ENCODE data around the gene BAZ1A. TPM values are rescaled to one million over a fixed set of nuclear protein-coding genes. Genes with fewer than 3 reads are reported as not detected.

Gene BAZ1A
- polyA plus RNA-seq, 1 donor from 2014 or later, result 18.1 TPM

DNA sequence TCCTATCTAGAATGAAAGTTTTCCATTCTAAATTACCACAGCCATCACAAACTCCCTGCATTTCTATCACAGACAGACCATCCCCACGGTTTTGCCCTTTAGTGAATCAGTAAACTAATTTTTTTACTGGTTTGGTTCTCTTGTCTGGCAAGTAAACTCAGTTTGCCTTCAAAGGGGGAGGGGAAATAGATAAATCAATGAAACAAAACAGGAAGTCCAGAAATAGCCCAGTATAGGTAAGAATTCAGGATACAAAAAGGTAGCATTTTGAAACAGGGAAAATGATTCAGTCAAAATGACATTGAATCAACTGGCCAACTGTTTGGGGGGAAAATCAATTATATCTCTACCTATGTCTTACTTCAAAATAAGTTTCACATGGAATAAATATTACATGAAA is 15.8 kb upstream of the BAZ1A start:
- H3K27me3 ChIP-seq (ENCODE audit: insufficient read depth, low read depth, low read length), result no peaks in the 10 kb centered on the region
- H3K4me3 ChIP-seq (ENCODE audit: low read length), result no peak overlapping the region
- no peaks in the 10 kb centered on the region for H3K79me2 ChIP-seq (replicated peaks; ENCODE audit: insufficient read depth, low read length)
- H3K9ac ChIP-seq (ENCODE audit: low read length), result no peak overlapping the region
- TF ChIP-seq SMC3 (conservative IDR thresholded peaks at IDR 0.05; ENCODE audit: poor library complexity), result no peak
- no peak overlapping the region for H2AFZ ChIP-seq (ENCODE audit: low read depth, low read length)
- H3K36me3 ChIP-seq (ENCODE audit: insufficient read depth, low read length), result no peaks in the 10 kb centered on the region
- H3K9me3 ChIP-seq (ENCODE audit: low read length), result no peaks in the 10 kb centered on the region
- H3K9me2 ChIP-seq (ENCODE audit: insufficient read depth, low read length), result no peaks in the 10 kb centered on the region
- no peak overlapping the region for H3K27ac ChIP-seq (ENCODE audit: low read length)
- no peaks in the 10 kb centered on the region for H3F3A ChIP-seq (ENCODE audit: insufficient read depth, low read length, poor library complexity, severe bottlenecking)
- H4K20me1 ChIP-seq (ENCODE audit: insufficient read depth), result no peaks in the 10 kb centered on the region
- H3K4me2 ChIP-seq (ENCODE audit: low read length), result no peak overlapping the region

GRCh38 chr14:34888186-34888585 is 13.0 kb upstream of the BAZ1A start:
- Histone ChIP-seq H4K20me1 (ENCODE audit: insufficient read depth) (no peaks in the 10 kb centered on the region), H2AFZ (ENCODE audit: low read depth, low read length) (no peak overlapping the region), H3K4me2 (ENCODE audit: low read length) (no peak overlapping the region), H3K79me2 (replicated peaks; ENCODE audit: insufficient read depth, low read length) (no peaks in the 10 kb centered on the region), H3K36me3 (ENCODE audit: insufficient read depth, low read length) (no peaks in the 10 kb centered on the region), H3K27me3 (ENCODE audit: insufficient read depth, low read depth, low read length) (no peaks in the 10 kb centered on the region), H3K9me3 (ENCODE audit: low read length) (no peaks in the 10 kb centered on the region), H3K9ac (ENCODE audit: low read length) (no peak overlapping the region), H3F3A (ENCODE audit: insufficient read depth, low read length, poor library complexity, severe bottlenecking) (no peaks in the 10 kb centered on the region), H3K9me2 (ENCODE audit: insufficient read depth, low read length) (no peaks in the 10 kb centered on the region), H3K4me3 (ENCODE audit: low read length) (no peak overlapping the region), H3K27ac (ENCODE audit: low read length) (no peak overlapping the region)
- no peak for TF ChIP-seq MXI1 (conservative IDR thresholded peaks at IDR 0.05; ENCODE audit: poor library complexity, severe bottlenecking)
- no peak for TF ChIP-seq RAD21 (conservative IDR thresholded peaks at IDR 0.05)
- TF ChIP-seq POLR2AphosphoS5 (IDR thresholded peaks at IDR 0.05), result no peak

DNA sequence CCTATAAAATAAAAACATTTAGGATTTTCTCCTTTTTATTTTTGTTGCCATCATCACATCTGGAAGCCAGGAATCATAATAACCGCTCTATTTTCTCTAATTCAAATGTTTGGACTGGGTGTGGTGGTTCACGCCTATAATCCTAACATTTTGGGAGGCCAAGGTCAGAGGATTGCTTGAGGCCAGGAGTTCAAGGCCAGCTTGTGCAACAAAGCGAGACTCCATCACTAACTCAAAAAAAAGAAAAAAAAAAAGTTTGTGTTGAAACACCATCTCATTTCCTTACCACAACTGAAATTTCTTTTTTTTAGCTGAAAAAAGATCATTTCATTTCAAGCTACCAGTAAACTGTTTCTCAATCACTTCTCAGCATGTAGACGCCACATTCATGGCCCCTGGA is 8.8 kb upstream of the BAZ1A start:
- Histone ChIP-seq H3K9ac (ENCODE audit: low read length) (no peak overlapping the region), H4K20me1 (ENCODE audit: insufficient read depth) (no peaks in the 10 kb centered on the region), H3K27ac (ENCODE audit: low read length) (no peak overlapping the region), H2AFZ (ENCODE audit: low read depth, low read length) (no peak overlapping the region), H3K9me2 (ENCODE audit: insufficient read depth, low read length) (no peaks in the 10 kb centered on the region), H3K4me2 (ENCODE audit: low read length) (no peak overlapping the region), H3K79me2 (replicated peaks; ENCODE audit: insufficient read depth, low read length) (no peaks in the 10 kb centered on the region), H3K36me3 (ENCODE audit: insufficient read depth, low read length) (no peaks in the 10 kb centered on the region), H3K4me3 (ENCODE audit: low read length) (no peak overlapping the region), H3F3A (ENCODE audit: insufficient read depth, low read length, poor library complexity, severe bottlenecking) (no peaks in the 10 kb centered on the region), H3K9me3 (ENCODE audit: low read length) (no peaks in the 10 kb centered on the region), H3K27me3 (ENCODE audit: insufficient read depth, low read depth, low read length) (no peaks in the 10 kb centered on the region)
- TF ChIP-seq, protein P1, sequence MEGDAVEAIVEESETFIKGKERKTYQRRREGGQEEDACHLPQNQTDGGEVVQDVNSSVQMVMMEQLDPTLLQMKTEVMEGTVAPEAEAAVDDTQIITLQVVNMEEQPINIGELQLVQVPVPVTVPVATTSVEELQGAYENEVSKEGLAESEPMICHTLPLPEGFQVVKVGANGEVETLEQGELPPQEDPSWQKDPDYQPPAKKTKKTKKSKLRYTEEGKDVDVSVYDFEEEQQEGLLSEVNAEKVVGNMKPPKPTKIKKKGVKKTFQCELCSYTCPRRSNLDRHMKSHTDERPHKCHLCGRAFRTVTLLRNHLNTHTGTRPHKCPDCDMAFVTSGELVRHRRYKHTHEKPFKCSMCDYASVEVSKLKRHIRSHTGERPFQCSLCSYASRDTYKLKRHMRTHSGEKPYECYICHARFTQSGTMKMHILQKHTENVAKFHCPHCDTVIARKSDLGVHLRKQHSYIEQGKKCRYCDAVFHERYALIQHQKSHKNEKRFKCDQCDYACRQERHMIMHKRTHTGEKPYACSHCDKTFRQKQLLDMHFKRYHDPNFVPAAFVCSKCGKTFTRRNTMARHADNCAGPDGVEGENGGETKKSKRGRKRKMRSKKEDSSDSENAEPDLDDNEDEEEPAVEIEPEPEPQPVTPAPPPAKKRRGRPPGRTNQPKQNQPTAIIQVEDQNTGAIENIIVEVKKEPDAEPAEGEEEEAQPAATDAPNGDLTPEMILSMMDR (IDR thresholded peaks at IDR 0.05; ENCODE audit: poor library complexity, severe bottlenecking), result no peak
- no peak for TF ChIP-seq EP300 (conservative IDR thresholded peaks at IDR 0.05; ENCODE audit: poor library complexity, severe bottlenecking)
- TF ChIP-seq POLR2AphosphoS5 (IDR thresholded peaks at IDR 0.05), result no peak
- no peak for TF ChIP-seq RAD21 (conservative IDR thresholded peaks at IDR 0.05)
- no peak for TF ChIP-seq TAF1 (IDR thresholded peaks at IDR 0.05; ENCODE audit: low read depth)

- no peaks in the 10 kb centered on the region for H4K20me1 ChIP-seq (ENCODE audit: insufficient read depth)
- no peaks in the 10 kb centered on the region for H3K9me3 ChIP-seq (ENCODE audit: low read length)
- peak overlapping the region; percentile 43 for H2AFZ ChIP-seq (ENCODE audit: low read depth, low read length)
- H3K9me2 ChIP-seq (ENCODE audit: insufficient read depth, low read length), result no peaks in the 10 kb centered on the region
- H3K79me2 ChIP-seq (replicated peaks; ENCODE audit: insufficient read depth, low read length), result peaks cover 25% of the 10 kb centered on the region
- H3K27me3 ChIP-seq (ENCODE audit: insufficient read depth, low read depth, low read length), result no peaks in the 10 kb centered on the region
- TF ChIP-seq EP300 (conservative IDR thresholded peaks at IDR 0.05; ENCODE audit: poor library complexity, severe bottlenecking) (no peak), REST (IDR thresholded peaks at IDR 0.05; ENCODE audit: borderline replicate concordance) (peak; percentile 12), MXI1 (conservative IDR thresholded peaks at IDR 0.05; ENCODE audit: poor library complexity, severe bottlenecking) (no peak), TAF1 (IDR thresholded peaks at IDR 0.05; ENCODE audit: low read depth) (peak; percentile 30)
- H3K36me3 ChIP-seq (ENCODE audit: insufficient read depth, low read length), result no peaks in the 10 kb centered on the region
- peak overlapping the region; percentile 64 for H3K9ac ChIP-seq (ENCODE audit: low read length)
- H3K4me2 ChIP-seq (ENCODE audit: low read length), result no peak overlapping the region
- H3F3A ChIP-seq (ENCODE audit: insufficient read depth, low read length, poor library complexity, severe bottlenecking), result peaks cover 6% of the 10 kb centered on the region
- H3K4me3 ChIP-seq (ENCODE audit: low read length), result peak overlapping the region; percentile 92
- peak overlapping the region; percentile 32 for H3K27ac ChIP-seq (ENCODE audit: low read length)
Observed at GRCh38 chr14:34874386-34875030, 652 bp downstream of the BAZ1A start.
